Endothelial cell of umbilical vein (primary cell): Measurements from ENCODE around the gene MAD2L2.

ENCODE experiments used
- EZH2 ChIP-seq: IDR thresholded peaks from 2 replicates; pipeline ENCODE4 v1.6.1; 2012; ENCODE audit warnings: borderline replicate concordance, low read depth, mild to moderate bottlenecking, moderate library complexity, low read length, inconsistent platforms; ENCODE audit not compliant: severe bottlenecking
- GATA2 ChIP-seq: IDR thresholded peaks from 2 replicates; pipeline ENCODE4 v1.7.0; 2011; ENCODE audit warnings: low read depth, mild to moderate bottlenecking, moderate library complexity, mixed read lengths, low read length; ENCODE audit not compliant: insufficient read length, insufficient read depth
- TF ChIP-seq, protein P1 (sequence below), 2 donors: IDR thresholded peaks; 1 replicate in 1 of 2; 2 replicates in 1 of 2; pipeline ENCODE4 v1.5.1; 2011; ENCODE audit warnings: low read length in 2 of 2, mild to moderate bottlenecking in 2 of 2, moderate library complexity in 2 of 2, control low read depth in 1 of 2, inconsistent platforms in 1 of 2, low read depth in 1 of 2; ENCODE audit not compliant: insufficient read depth in 1 of 2; ENCODE audit errors: extremely low read depth in 1 of 2

DNA sequence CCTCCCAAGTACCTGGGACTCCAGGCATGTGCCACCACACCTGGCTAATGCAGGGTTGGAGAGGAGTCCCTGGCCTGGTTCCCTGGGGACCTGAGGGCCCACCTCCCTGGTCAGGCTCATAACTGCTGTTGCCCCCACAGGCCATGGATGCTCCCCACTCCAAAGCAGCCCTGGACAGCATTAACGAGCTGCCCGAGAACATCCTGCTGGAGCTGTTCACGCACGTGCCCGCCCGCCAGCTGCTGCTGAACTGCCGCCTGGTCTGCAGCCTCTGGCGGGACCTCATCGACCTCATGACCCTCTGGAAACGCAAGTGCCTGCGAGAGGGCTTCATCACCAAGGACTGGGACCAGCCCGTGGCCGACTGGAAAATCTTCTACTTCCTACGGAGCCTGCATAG, 12.4 kb downstream of the MAD2L2 start:
- TF ChIP-seq, protein P1, sequence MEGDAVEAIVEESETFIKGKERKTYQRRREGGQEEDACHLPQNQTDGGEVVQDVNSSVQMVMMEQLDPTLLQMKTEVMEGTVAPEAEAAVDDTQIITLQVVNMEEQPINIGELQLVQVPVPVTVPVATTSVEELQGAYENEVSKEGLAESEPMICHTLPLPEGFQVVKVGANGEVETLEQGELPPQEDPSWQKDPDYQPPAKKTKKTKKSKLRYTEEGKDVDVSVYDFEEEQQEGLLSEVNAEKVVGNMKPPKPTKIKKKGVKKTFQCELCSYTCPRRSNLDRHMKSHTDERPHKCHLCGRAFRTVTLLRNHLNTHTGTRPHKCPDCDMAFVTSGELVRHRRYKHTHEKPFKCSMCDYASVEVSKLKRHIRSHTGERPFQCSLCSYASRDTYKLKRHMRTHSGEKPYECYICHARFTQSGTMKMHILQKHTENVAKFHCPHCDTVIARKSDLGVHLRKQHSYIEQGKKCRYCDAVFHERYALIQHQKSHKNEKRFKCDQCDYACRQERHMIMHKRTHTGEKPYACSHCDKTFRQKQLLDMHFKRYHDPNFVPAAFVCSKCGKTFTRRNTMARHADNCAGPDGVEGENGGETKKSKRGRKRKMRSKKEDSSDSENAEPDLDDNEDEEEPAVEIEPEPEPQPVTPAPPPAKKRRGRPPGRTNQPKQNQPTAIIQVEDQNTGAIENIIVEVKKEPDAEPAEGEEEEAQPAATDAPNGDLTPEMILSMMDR (IDR thresholded peaks at IDR 0.05; ENCODE audit: extremely low read depth in 1 of 2, insufficient read depth in 1 of 2, low read depth in 1 of 2, low read length in 2 of 2), result no peak
- TF ChIP-seq GATA2 (no peak), EZH2 (no peak)
